Transverse colon (tissue), 3 donors: ENCODE data around the gene PLXNA2.

Experiments used
- EP300 ChIP-seq: sonication (generic); formaldehyde crosslinking; IDR thresholded peaks from one replicate; pipeline ENCODE4 v1.6.1; 2017; ENCODE audit warnings: antibody characterized with exemption, low read depth
- POLR2AphosphoS5 ChIP-seq, 3 donors: sonication (generic); formaldehyde crosslinking; IDR thresholded peaks; one replicate each; pipeline ENCODE4 v1.6.1; 2016; ENCODE audit warnings: antibody characterized with exemption in 3 of 3

GRCh38 chr1:208279826-208280588, 35.8 kb upstream of the PLXNA2 start:
- no peak for TF ChIP-seq EP300
- TF ChIP-seq POLR2AphosphoS5 (IDR thresholded peaks at IDR 0.05): no peak
